ENCODE measurements around the gene DYSF.

DNA sequence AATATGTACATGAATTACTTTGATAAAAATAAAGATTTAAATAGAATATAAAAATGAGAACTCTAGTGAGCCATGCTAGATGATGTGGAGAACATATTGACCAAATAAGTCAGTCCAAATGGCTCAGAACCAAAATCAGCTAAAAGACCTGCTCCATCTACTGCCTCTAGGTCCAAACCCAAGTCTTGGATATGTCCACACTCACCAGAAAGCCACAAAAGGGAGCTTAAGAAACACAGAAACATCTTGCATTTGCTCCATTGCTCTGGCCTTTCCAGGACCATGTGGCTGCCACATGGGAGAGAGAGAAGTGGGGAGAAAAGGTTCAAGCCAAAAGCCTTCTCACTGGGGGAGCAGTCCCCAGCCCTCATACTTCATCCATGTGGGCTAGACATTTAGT lies 272.5 kb downstream of the DYSF start:
- no peak for TF ChIP-seq POLR2A (IDR thresholded peaks at IDR 0.05)
- TF ChIP-seq, protein P1, sequence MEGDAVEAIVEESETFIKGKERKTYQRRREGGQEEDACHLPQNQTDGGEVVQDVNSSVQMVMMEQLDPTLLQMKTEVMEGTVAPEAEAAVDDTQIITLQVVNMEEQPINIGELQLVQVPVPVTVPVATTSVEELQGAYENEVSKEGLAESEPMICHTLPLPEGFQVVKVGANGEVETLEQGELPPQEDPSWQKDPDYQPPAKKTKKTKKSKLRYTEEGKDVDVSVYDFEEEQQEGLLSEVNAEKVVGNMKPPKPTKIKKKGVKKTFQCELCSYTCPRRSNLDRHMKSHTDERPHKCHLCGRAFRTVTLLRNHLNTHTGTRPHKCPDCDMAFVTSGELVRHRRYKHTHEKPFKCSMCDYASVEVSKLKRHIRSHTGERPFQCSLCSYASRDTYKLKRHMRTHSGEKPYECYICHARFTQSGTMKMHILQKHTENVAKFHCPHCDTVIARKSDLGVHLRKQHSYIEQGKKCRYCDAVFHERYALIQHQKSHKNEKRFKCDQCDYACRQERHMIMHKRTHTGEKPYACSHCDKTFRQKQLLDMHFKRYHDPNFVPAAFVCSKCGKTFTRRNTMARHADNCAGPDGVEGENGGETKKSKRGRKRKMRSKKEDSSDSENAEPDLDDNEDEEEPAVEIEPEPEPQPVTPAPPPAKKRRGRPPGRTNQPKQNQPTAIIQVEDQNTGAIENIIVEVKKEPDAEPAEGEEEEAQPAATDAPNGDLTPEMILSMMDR (IDR thresholded peaks at IDR 0.05): no peak

Measured in esophagus squamous epithelium (tissue), 4 donors.